Liver (tissue), 9 donors: Measurements from ENCODE around the gene CALY. TPM values are rescaled to one million over a fixed set of nuclear protein-coding genes. Genes with fewer than 3 reads are reported as not detected.
A peak's percentile ranks its signal among the peaks of the same experiment; 100 is the strongest.
"Not testable (repeated sequence)": the region's sequence is repeated elsewhere in the genome, so short reads cannot be mapped to it uniquely, and the experiment has no call there.

ENCODE experiments used
- DNase-seq: peaks from one replicate; pipeline ENCODE4 v3.0.0-alpha.2; 2017; ENCODE audit warnings: low spot score
- H3K27ac ChIP-seq, 2 donors: one replicate each; pipeline ENCODE4 v1.7.0; 2013; ENCODE audit warnings: inconsistent platforms in 2 of 2, low read length in 2 of 2, control low read depth in 1 of 2, low read depth in 1 of 2, mild to moderate bottlenecking in 1 of 2
- H3K27me3 ChIP-seq, 4 donors: one replicate each; pipeline versions ENCODE4 v1.6.1 to v1.7.0; 2013; ENCODE audit warnings: low read length in 3 of 4, inconsistent platforms in 1 of 4, mild to moderate bottlenecking in 1 of 4, moderate library complexity in 1 of 4; ENCODE audit not compliant: control insufficient read depth in 4 of 4, insufficient read depth in 4 of 4
- H3K36me3 ChIP-seq, 4 donors: one replicate each; pipeline versions ENCODE4 v1.6.1 to v1.7.0; 2013; ENCODE audit warnings: low read length in 3 of 4, mild to moderate bottlenecking in 3 of 4, low read depth in 1 of 4, moderate library complexity in 1 of 4; ENCODE audit not compliant: control insufficient read depth in 4 of 4, insufficient read depth in 3 of 4
- H3K4me1 ChIP-seq, 4 donors: one replicate each; pipeline versions ENCODE4 v1.6.1 to v1.7.0; 2013; ENCODE audit warnings: low read length in 3 of 4, mild to moderate bottlenecking in 3 of 4, moderate library complexity in 1 of 4; ENCODE audit not compliant: control insufficient read depth in 4 of 4, insufficient read depth in 4 of 4
- H3K4me3 ChIP-seq, 3 donors: one replicate each; pipeline versions ENCODE4 v1.6.1 to v1.7.0; 2013; ENCODE audit warnings: low read length in 3 of 3, control low read depth in 1 of 3, low read depth in 1 of 3, mild to moderate bottlenecking in 1 of 3
- H3K9ac ChIP-seq, 2 donors: one replicate each; pipeline ENCODE4 v1.7.0; 2013; ENCODE audit warnings: low read length in 2 of 2, mild to moderate bottlenecking in 2 of 2, moderate library complexity in 2 of 2, control low read depth in 1 of 2, low read depth in 1 of 2
- H3K9me3 ChIP-seq, 4 donors: one replicate each; pipeline versions ENCODE4 v1.6.1 to v1.7.0; 2013; ENCODE audit warnings: low read length in 3 of 4; ENCODE audit not compliant: control insufficient read depth in 4 of 4
- CTCF ChIP-seq: fragments of 150-350 bp; IDR thresholded peaks from 2 replicates; pipeline ENCODE4 v1.5.1; 2017; ENCODE audit warnings: improper control_type of control experiment, low read depth, low read length; ENCODE audit not compliant: missing input control
- EGR1 ChIP-seq, 2 donors: IDR thresholded peaks; 2 replicates each; pipeline ENCODE4 v1.6.1; 2016 to 2018; ENCODE audit warnings: antibody characterized with exemption in 2 of 2, low read depth in 2 of 2
- FOXA1 ChIP-seq: IDR thresholded peaks from 2 replicates; pipeline ENCODE4 v1.6.1; 2016; ENCODE audit warnings: antibody characterized with exemption
- FOXA2 ChIP-seq: IDR thresholded peaks from 2 replicates; pipeline ENCODE4 v1.6.1; 2016; ENCODE audit warnings: antibody characterized with exemption
- MAX ChIP-seq: IDR thresholded peaks from 2 replicates; pipeline ENCODE4 v1.6.1; 2016; ENCODE audit warnings: antibody characterized with exemption
- NR2F2 ChIP-seq: IDR thresholded peaks from 2 replicates; pipeline ENCODE4 v1.6.1; 2016; ENCODE audit warnings: antibody characterized with exemption
- RAD21 ChIP-seq, 2 donors: IDR thresholded peaks; 2 replicates each; pipeline ENCODE4 v1.6.1; 2016; ENCODE audit warnings: antibody characterized with exemption in 2 of 2, mild to moderate bottlenecking in 2 of 2
- REST ChIP-seq: IDR thresholded peaks from 2 replicates; pipeline ENCODE4 v1.6.1; 2016; ENCODE audit warnings: antibody characterized with exemption, mild to moderate bottlenecking
- RXRA ChIP-seq, 2 donors: IDR thresholded peaks; 2 replicates each; pipeline ENCODE4 v1.6.1; 2017 to 2018; ENCODE audit warnings: antibody characterized with exemption in 2 of 2, mild to moderate bottlenecking in 1 of 2
- SP1 ChIP-seq: IDR thresholded peaks from 2 replicates; pipeline ENCODE4 v1.6.1; 2018; ENCODE audit warnings: antibody characterized with exemption, mild to moderate bottlenecking
- YY1 ChIP-seq: IDR thresholded peaks from 2 replicates; pipeline ENCODE4 v1.6.1; 2016; ENCODE audit warnings: antibody characterized with exemption, mild to moderate bottlenecking
- ZBTB33 ChIP-seq: IDR thresholded peaks from 2 replicates; pipeline ENCODE4 v1.6.1; 2016; ENCODE audit warnings: antibody characterized with exemption
- WGBS: extraction: QIAGEN DNeasy Blood & Tissue Kit; methylation state at CpG from one replicate; pipeline ENCODE4 v1.1.7; 2013; 5-methylcytosine and 5-hydroxymethylcytosine counted together
- polyA plus RNA-seq, 2 donors: library from polyadenylated mRNA; stranded (reverse) in 1 of 2; unstranded in 1 of 2; fragments of 200-250 nt in 1 of 2; fragments of >200 nt in 1 of 2; fragmentation: Nextera tagmentation in 1 of 2; extraction: Ambion mirVana in 1 of 2; gene quantifications; one replicate each; pipeline versions ENCODE4 v1.2.1 to v1.2.3, GENCODE V29; 2013 to 2015
- total RNA-seq, 2 donors: library from RNA; depleted of rRNA; stranded (reverse); fragments of >200 nt; gene quantifications; one replicate each; pipeline ENCODE4 v1.2.3, GENCODE V29; 2014
- donor health status: healthy.
- donor health status: healthy.
- donor health status: healthy.
- donor health status: healthy.
- donor health status: healthy.

Gene CALY
- total and polyA plus RNA-seq, 4 donors, result 0.07 TPM; not detected in 3

GRCh38 chr10:133377025-133377817 is 40.5 kb upstream of the CALY start:
- Histone ChIP-seq H3K9ac (no peak overlapping the region), H3K27ac (peak overlapping the region; percentile 55 to 94), H3K4me1 (peaks cover 13 to 56% (median 33%) of the 10 kb centered on the region in 4 donors), H3K27me3 (no peaks in the 10 kb centered on the region), H3K4me3 (peak overlapping the region in 1 of 3 donors; percentile 63), H3K9me3 (no peaks in the 10 kb centered on the region), H3K36me3 (peaks cover 0 to 5% (median 0%) of the 10 kb centered on the region in 4 donors)
- TF ChIP-seq CTCF, result no peak
- no peak for TF ChIP-seq YY1
- TF ChIP-seq MAX, result no peak
- no peak for TF ChIP-seq SP1
- no peak for TF ChIP-seq RAD21 (IDR thresholded peaks at IDR 0.05)
- TF ChIP-seq FOXA1, result no peak
- no peak for TF ChIP-seq REST
- no peak for TF ChIP-seq RXRA (IDR thresholded peaks at IDR 0.05)
- no peak for TF ChIP-seq ZBTB33
- no peak for TF ChIP-seq EGR1 (IDR thresholded peaks at IDR 0.05; ENCODE audit: low read depth in 2 of 2)
- TF ChIP-seq NR2F2, result no peak
- no peak for TF ChIP-seq FOXA2
- no peak for DNase-seq
- 91% methylated on average over 30 of the region's 30 CpGs for WGBS

- H3K36me3 ChIP-seq, H3K9ac ChIP-seq, DNase-seq, H3K4me3 ChIP-seq, H3K27me3 ChIP-seq, H3K9me3 ChIP-seq: not testable (repeated sequence)
- Histone ChIP-seq H3K27ac (peak overlapping the region in 1 of 2 donors; percentile 28), H3K4me1 (peaks cover 20 to 64% (median 38%) of the 10 kb centered on the region in 4 donors)
- 95% methylated on average over 5 of the region's 5 CpGs for WGBS
These were observed 39.5 kb upstream of the CALY start for GRCh38 chr10:133376183-133376582.
